ENCODE measurements around the gene P2RX3. TPM values are rescaled to one million over a fixed set of nuclear protein-coding genes. Genes with fewer than 3 reads are reported as not detected.

P2RX3 gene
- total RNA-seq, 4 donors from 2014 or later, result 0.69 TPM; not detected in 3

DNA sequence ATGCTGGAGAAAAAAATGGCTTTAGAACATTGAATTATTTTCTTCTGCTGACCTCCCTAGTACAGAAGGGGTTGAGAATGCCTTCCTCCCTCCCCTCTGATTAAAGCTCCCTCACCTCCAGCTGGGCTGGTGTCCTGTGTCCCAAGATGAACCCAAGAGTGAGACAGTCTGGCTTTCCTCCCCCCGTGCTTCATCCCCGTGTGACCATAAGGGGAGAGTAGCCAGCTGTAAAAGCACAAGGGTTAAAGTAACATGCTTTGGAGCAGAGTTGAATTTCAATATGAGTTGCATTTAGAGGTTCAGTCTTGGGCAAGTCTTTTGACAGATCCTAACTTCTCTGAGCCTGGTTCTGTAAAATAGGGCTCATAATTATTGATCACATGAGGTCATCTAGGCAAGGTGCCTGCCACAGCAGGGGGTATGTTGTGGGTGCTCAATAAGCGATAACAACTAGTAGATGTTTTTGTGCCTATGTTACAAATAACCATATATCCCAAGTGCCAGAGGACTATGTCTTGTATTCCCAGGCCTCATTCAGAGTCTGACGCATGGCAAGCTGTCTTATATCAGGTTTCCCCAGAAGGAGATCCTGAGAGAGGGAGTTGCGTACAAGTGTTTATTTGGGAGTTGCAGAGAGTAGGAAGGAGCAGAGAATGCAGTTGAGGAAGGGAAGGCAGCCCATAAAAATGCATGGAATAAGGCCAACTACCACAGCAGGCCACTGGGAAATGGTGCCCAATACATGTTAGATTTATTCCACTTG is 48.2 kb downstream of the P2RX3 start:
- peaks cover 19% of the 10 kb centered on the region for H3K27me3 ChIP-seq
- ATAC-seq, result no peak
- no peaks in the 10 kb centered on the region for H3K4me1 ChIP-seq
- H3K36me3 ChIP-seq, result no peaks in the 10 kb centered on the region
- 94 to 100% methylated on average over 1 to 3 of the region's 5 CpGs for WGBS, 2 donors (ENCODE audit: low coverage in 1 of 2)
- no peaks in the 10 kb centered on the region for H3K9me3 ChIP-seq
- no peak for TF ChIP-seq POLR2A (IDR thresholded peaks at IDR 0.05)
- no peak for TF ChIP-seq EP300 (IDR thresholded peaks at IDR 0.05)
- no peak for TF ChIP-seq CTCF (IDR thresholded peaks at IDR 0.05)
- TF ChIP-seq POLR2AphosphoS5 (IDR thresholded peaks at IDR 0.05), result no peak
- no peak overlapping the region for H3K4me3 ChIP-seq
- no peak overlapping the region for H3K27ac ChIP-seq

- 71 to 72% methylated on average over 6 to 7 of the region's 16 CpGs for WGBS, 2 donors (ENCODE audit: low coverage in 1 of 2)
- peaks cover 19% of the 10 kb centered on the region for H3K27me3 ChIP-seq
- ATAC-seq, result no peak
- H3K36me3 ChIP-seq, result no peaks in the 10 kb centered on the region
- H3K27ac ChIP-seq, result no peak overlapping the region
- TF ChIP-seq CTCF (IDR thresholded peaks at IDR 0.05) (peak in 1 of 4 experiments; percentile 20), POLR2AphosphoS5 (IDR thresholded peaks at IDR 0.05) (no peak)
- no peak overlapping the region for H3K4me3 ChIP-seq
- no peaks in the 10 kb centered on the region for H3K9me3 ChIP-seq
- no peaks in the 10 kb centered on the region for H3K4me1 ChIP-seq
These were observed 49.3 kb downstream of the P2RX3 start for GRCh38 chr11:57387289-57388030.

GRCh38 chr11:57390535-57390934 is 52.4 kb downstream of the P2RX3 start, which contains the start of gene PRG2:
Gene PRG2, minus strand, starts transcription at chr11:57390650. Its CDS starts 706 bp downstream, at chr11:57389944.
- Histone ChIP-seq H3K4me1 (no peaks in the 10 kb centered on the region), H3K9me3 (no peaks in the 10 kb centered on the region), H3K27ac (no peak within 1 kb of the TSS), H3K27me3 (peaks cover 19% of the 10 kb centered on the region), H3K4me3 (no peak within 1 kb of the TSS), H3K36me3 (no peaks in the 10 kb centered on the region)
- 52 to 67% methylated on average over 1 to 2 of the region's 2 CpGs for WGBS, 2 donors (ENCODE audit: low coverage in 1 of 2)
- TF ChIP-seq CTCF (IDR thresholded peaks at IDR 0.05) (no peak), POLR2A (IDR thresholded peaks at IDR 0.05) (no peak), POLR2AphosphoS5 (IDR thresholded peaks at IDR 0.05) (no peak), EP300 (IDR thresholded peaks at IDR 0.05) (no peak)
- ATAC-seq, result no peak

DNA sequence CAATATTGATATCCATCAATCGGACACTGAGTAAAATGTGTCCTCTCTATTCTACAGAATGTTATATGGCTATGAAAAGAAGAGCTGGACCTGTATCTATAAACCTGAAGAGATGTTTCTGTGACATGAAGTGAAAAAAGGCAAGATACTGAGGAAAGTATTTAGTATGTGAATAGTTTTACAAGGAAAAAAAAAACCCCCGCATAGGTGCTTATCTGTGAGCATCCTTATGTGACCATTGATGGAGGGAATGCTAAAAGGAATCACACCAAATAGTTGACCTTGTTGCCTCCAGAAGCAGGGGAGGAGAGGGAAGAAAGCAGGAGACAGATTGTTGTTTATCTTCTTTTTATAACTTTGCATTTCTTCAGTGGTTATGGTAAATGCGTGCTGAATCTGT is 53.0 kb downstream of the P2RX3 start:
- no peak for TF ChIP-seq CTCF (IDR thresholded peaks at IDR 0.05)
- no peak for TF ChIP-seq POLR2AphosphoS5 (IDR thresholded peaks at IDR 0.05)
- TF ChIP-seq POLR2A (IDR thresholded peaks at IDR 0.05), result no peak
- no peak for TF ChIP-seq EP300 (IDR thresholded peaks at IDR 0.05)
- H3K27me3 ChIP-seq, result peaks cover 19% of the 10 kb centered on the region
- H3K9me3 ChIP-seq, result no peaks in the 10 kb centered on the region
- ATAC-seq, result no peak
- H3K4me1 ChIP-seq, result no peaks in the 10 kb centered on the region
- H3K36me3 ChIP-seq, result no peaks in the 10 kb centered on the region
- H3K27ac ChIP-seq, result no peak overlapping the region
- 89 to 93% methylated on average over 3 of the region's 3 CpGs for WGBS, 2 donors (ENCODE audit: low coverage in 1 of 2)
- H3K4me3 ChIP-seq, result no peak overlapping the region
